ENCODE data around the gene HSD17B10. TPM values are rescaled to one million over a fixed set of nuclear protein-coding genes. Genes with fewer than 3 reads are reported as not detected.
"Not testable (repeated sequence)": the region's sequence is repeated elsewhere in the genome, so short reads cannot be mapped to it uniquely, and the experiment has no call there.

Gene HSD17B10
- polyA plus RNA-seq, 1 donor, result 62.0 TPM

- DNase-seq; H3K36me3 ChIP-seq (ENCODE audit: control insufficient read depth, insufficient read depth, low read length): not testable (repeated sequence)
- WGBS (ENCODE audit: insufficient coverage, low lambda C conversion rate), result no CpG with 5 or more reads among the region's 3 CpGs
Observed at GRCh38 chrX:53420351-53420750, 13.8 kb downstream of the HSD17B10 start.

GRCh38 chrX:53412446-53412845, 21.7 kb downstream of the HSD17B10 start:
- H3K9me3 ChIP-seq (ENCODE audit: control insufficient read depth, low read depth, low read length), result no peaks in the 10 kb centered on the region
- H3K36me3 ChIP-seq (ENCODE audit: control insufficient read depth, insufficient read depth, low read length), result peaks cover 43% of the 10 kb centered on the region
- WGBS (ENCODE audit: insufficient coverage, low lambda C conversion rate), result no CpG with 5 or more reads among the region's 2 CpGs

More at GRCh38 chrX:53420351-53420750, 13.8 kb downstream of the HSD17B10 start:
- H3K27me3 ChIP-seq (ENCODE audit: control insufficient read depth, insufficient read depth, low read length); H3K4me3 ChIP-seq (ENCODE audit: low read length); H3K27ac ChIP-seq (ENCODE audit: low read length); H3K9me3 ChIP-seq (ENCODE audit: control insufficient read depth, low read depth, low read length); H3K4me1 ChIP-seq (ENCODE audit: control insufficient read depth, insufficient read depth, low read length): not testable (repeated sequence)

GRCh38 chrX:53403535-53403934, 30.6 kb downstream of the HSD17B10 start:
- no peak overlapping the region for H3K27ac ChIP-seq (ENCODE audit: low read length)
- H3K4me3 ChIP-seq (ENCODE audit: low read length), result no peak overlapping the region
- no peak for DNase-seq
- WGBS (ENCODE audit: insufficient coverage, low lambda C conversion rate), result 100% methylated on average over 1 of the region's 10 CpGs
- H3K27me3 ChIP-seq (ENCODE audit: control insufficient read depth, insufficient read depth, low read length), result no peaks in the 10 kb centered on the region
- H3K9me3 ChIP-seq (ENCODE audit: control insufficient read depth, low read depth, low read length), result no peaks in the 10 kb centered on the region
- H3K36me3 ChIP-seq (ENCODE audit: control insufficient read depth, insufficient read depth, low read length), result peaks cover 43% of the 10 kb centered on the region
- H3K4me1 ChIP-seq (ENCODE audit: control insufficient read depth, insufficient read depth, low read length), result no peaks in the 10 kb centered on the region

More at GRCh38 chrX:53412446-53412845, 21.7 kb downstream of the HSD17B10 start:
- no peak overlapping the region for H3K27ac ChIP-seq (ENCODE audit: low read length)
- no peak overlapping the region for H3K4me3 ChIP-seq (ENCODE audit: low read length)
- DNase-seq, result no peak
- H3K27me3 ChIP-seq (ENCODE audit: control insufficient read depth, insufficient read depth, low read length), result no peaks in the 10 kb centered on the region
- H3K4me1 ChIP-seq (ENCODE audit: control insufficient read depth, insufficient read depth, low read length), result no peaks in the 10 kb centered on the region

GRCh38 chrX:53398216-53398615, 36.0 kb downstream of the HSD17B10 start:
- no CpG with 5 or more reads among the region's 1 CpG for WGBS (ENCODE audit: insufficient coverage, low lambda C conversion rate)
- Histone ChIP-seq H3K4me1 (ENCODE audit: control insufficient read depth, insufficient read depth, low read length) (no peaks in the 10 kb centered on the region), H3K9me3 (ENCODE audit: control insufficient read depth, low read depth, low read length) (no peaks in the 10 kb centered on the region), H3K27me3 (ENCODE audit: control insufficient read depth, insufficient read depth, low read length) (no peaks in the 10 kb centered on the region), H3K4me3 (ENCODE audit: low read length) (no peak overlapping the region), H3K27ac (ENCODE audit: low read length) (no peak overlapping the region), H3K36me3 (ENCODE audit: control insufficient read depth, insufficient read depth, low read length) (peaks cover 25% of the 10 kb centered on the region)
- DNase-seq, result no peak

- no peaks in the 10 kb centered on the region for H3K27me3 ChIP-seq (ENCODE audit: control insufficient read depth, insufficient read depth, low read length)
- WGBS (ENCODE audit: insufficient coverage, low lambda C conversion rate), result no CpG with 5 or more reads among the region's 2 CpGs
- H3K4me1 ChIP-seq (ENCODE audit: control insufficient read depth, insufficient read depth, low read length), result no peaks in the 10 kb centered on the region
- H3K4me3 ChIP-seq (ENCODE audit: low read length), result no peak overlapping the region
- no peaks in the 10 kb centered on the region for H3K9me3 ChIP-seq (ENCODE audit: control insufficient read depth, low read depth, low read length)
- no peak for DNase-seq
- H3K27ac ChIP-seq (ENCODE audit: low read length), result no peak overlapping the region
- H3K36me3 ChIP-seq (ENCODE audit: control insufficient read depth, insufficient read depth, low read length), result peaks cover 20% of the 10 kb centered on the region
Observed at GRCh38 chrX:53395605-53396298, 38.4 kb downstream of the HSD17B10 start.

- peaks cover 45% of the 10 kb centered on the region for H3K36me3 ChIP-seq (ENCODE audit: control insufficient read depth, insufficient read depth, low read length)
Observed at GRCh38 chrX:53383376-53384076, 50.6 kb downstream of the HSD17B10 start.

More at GRCh38 chrX:53383376-53384076, 50.6 kb downstream of the HSD17B10 start:
- Histone ChIP-seq H3K4me1 (ENCODE audit: control insufficient read depth, insufficient read depth, low read length) (no peaks in the 10 kb centered on the region), H3K27ac (ENCODE audit: low read length) (no peak overlapping the region), H3K4me3 (ENCODE audit: low read length) (no peak overlapping the region), H3K9me3 (ENCODE audit: control insufficient read depth, low read depth, low read length) (no peaks in the 10 kb centered on the region), H3K27me3 (ENCODE audit: control insufficient read depth, insufficient read depth, low read length) (no peaks in the 10 kb centered on the region)
- WGBS (ENCODE audit: insufficient coverage, low lambda C conversion rate), result 80% methylated on average over 1 of the region's 4 CpGs
- DNase-seq, result no peak

Other genes starting within 250 kb of the HSD17B10 start
- 51.1 TPM for gene KDM5C, start 209.2 kb downstream of the HSD17B10 start, polyA plus RNA-seq
- 19.3 TPM for gene IQSEC2, start 152.8 kb downstream of the HSD17B10 start, polyA plus RNA-seq
- 44.3 TPM for gene SMC1A, start 11.7 kb downstream of the HSD17B10 start, polyA plus RNA-seq
- 1.7 TPM for gene RIBC1, start 11.5 kb downstream of the HSD17B10 start, polyA plus RNA-seq